ENCODE results near the gene GALNT8.
A peak's percentile ranks its signal among the peaks of the same experiment; 100 is the strongest.
"Not testable (repeated sequence)": the region's sequence is repeated elsewhere in the genome, so short reads cannot be mapped to it uniquely, and the experiment has no call there.

GALNT8 gene

DNA sequence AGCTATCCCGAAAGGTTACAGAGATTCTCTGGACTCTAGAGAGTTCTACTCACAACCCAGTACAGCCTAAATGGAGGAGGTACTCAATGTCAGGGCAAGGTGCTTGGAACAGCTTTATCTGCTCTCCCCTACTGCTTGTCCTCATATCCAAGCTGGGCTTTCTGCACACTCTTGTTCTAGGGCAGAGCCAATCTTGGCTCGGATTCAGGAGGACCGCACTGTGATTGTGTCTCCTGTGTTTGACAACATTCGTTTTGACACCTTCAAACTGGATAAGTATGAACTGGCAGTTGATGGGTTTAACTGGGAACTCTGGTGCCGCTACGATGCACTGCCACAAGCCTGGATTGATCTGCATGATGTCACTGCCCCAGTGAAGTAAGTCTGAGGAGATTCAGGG, 25.0 kb downstream of the GALNT8 start:
- no peak for DNase-seq

DNA sequence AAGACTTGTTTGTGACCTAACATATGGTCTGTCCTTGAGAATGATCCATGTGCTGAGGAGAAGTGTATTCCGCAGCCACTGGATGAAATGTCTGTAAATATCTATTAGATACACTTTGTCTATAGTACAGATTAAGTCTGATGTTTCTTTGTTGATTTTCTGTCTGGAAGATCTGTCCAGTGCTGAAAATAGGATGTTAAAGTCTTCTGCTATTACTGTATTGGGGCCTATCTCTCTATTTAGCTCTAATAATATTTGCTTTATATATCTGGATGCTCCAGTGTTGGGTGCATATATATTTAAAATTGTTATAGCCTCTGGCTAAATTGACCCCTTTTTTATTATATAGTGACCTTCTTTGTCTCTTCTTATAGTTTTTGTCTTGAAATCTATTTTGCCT, 31.5 kb downstream of the GALNT8 start:
- DNase-seq, result not testable (repeated sequence)

- no peak for DNase-seq
Observed at GRCh38 chr12:4762773-4763172, 42.6 kb downstream of the GALNT8 start.

- DNase-seq, result peak; percentile 42
Observed at GRCh38 chr12:4763549-4763948, 43.3 kb downstream of the GALNT8 start.

- no peak for DNase-seq
Observed at GRCh38 chr12:4766445-4766844, 46.2 kb downstream of the GALNT8 start.

DNA sequence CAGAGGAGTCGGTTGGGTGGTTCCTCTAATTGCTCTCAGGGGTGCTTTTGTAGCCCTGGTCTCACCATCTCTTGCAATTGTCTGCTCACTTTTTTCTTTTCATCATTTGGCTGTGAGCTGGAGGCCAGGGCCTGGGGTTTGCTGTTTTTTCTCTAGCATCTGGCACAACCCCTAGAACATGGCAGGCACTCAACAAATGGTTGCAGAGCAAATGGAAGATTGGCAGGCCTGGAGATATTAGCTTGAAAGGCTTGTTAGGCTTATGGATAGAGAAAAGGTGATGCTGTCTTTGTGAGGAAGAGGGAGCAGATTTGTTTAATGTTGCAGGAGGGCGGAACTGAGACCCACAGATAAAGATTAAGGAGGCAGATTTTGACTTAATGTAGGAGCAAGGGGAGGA, 47.0 kb downstream of the GALNT8 start:
- DNase-seq, result no peak

DNA sequence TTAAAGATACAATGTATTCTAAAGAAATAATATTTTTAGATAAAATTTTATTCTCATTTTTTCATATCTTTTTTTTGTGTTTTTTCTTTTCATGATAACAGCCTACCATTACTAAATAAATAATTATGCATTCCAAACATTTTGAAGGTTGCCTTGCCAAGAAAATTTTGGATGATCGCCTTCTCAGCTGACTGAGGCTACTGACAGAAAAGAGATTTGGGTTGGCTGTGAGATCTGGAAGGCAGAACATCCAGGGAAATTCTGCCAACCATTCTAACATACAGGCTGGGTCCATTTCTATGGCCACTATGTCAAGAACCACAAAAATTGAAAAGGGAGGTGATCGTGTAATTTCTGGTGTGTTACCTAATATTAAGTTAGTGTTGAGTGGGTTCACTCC, 48.1 kb downstream of the GALNT8 start:
- DNase-seq, result no peak

- DNase-seq, result no peak
Observed at GRCh38 chr12:4769073-4769472, 48.9 kb downstream of the GALNT8 start.

- DNase-seq, result no peak
Observed at GRCh38 chr12:4771172-4771959, 51.2 kb downstream of the GALNT8 start.

DNA sequence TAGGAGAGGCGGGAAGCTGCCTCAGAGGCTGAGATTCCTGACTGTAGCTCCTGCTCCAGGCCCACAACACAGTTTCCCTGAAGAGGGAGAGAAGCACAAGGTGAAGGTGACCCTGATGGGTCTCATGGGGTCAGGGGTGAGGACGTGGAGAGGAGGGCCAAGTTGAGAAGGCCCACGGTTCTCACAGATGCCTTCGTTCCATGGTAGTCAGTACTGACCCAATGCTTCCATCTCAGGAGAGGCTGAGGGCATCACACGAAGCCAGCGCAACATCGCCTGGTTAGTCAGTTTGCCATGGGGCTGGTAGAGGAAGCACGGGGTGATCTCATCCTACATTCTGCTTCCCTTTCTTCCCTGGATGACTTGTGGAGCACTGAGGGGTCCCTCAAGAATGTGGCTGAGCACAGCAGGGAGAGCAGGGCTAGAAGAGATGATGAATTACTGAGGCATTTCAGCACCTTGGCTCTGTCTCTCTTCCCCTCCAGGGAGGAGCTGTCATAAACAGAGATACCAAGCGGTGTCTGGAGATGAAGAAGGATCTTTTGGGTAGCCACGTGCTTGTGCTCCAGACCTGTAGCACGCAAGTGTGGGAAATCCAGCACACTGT, 51.9 kb downstream of the GALNT8 start:
- DNase-seq, result no peak

DNA sequence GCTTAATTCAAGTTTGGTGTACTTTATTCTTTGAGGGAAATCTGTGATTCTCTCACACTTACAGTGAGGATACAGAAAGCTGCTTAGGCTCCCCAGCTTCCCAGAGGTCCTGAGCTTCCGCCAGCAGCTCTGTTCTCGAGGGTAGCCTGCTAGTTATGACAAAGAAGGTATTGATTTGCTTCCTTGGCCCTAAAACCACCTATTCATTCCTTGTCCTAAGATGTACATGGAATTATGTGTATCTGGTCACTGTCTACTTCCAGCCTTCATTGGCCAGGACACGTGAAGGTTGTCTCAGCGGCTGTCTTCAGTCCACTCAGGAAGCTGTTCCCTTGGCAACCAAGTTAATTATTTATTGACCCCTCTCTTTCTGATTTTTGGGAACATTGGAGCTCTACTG, 55.7 kb downstream of the GALNT8 start:
- no peak for DNase-seq

DNA sequence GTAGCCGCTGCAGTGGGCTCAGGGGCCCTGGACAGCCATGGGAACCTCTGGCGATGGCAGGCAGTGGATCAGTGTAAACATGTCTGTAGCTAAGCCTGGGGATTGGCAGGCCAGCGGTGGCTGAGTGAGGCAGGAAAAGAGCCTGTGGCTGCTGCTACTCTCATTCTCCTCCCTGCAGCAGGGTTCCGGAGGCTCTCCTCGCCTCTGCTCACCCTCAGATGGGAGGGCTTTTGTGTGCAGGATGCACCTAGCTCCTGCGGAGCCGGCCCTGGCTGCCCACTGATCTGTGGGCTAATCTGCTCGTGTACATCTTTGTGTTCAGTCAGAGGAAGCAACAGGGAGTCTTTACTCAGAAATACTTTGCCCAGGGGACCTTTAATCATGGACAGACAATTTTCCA, 59.5 kb downstream of the GALNT8 start:
- no peak for DNase-seq

DNA sequence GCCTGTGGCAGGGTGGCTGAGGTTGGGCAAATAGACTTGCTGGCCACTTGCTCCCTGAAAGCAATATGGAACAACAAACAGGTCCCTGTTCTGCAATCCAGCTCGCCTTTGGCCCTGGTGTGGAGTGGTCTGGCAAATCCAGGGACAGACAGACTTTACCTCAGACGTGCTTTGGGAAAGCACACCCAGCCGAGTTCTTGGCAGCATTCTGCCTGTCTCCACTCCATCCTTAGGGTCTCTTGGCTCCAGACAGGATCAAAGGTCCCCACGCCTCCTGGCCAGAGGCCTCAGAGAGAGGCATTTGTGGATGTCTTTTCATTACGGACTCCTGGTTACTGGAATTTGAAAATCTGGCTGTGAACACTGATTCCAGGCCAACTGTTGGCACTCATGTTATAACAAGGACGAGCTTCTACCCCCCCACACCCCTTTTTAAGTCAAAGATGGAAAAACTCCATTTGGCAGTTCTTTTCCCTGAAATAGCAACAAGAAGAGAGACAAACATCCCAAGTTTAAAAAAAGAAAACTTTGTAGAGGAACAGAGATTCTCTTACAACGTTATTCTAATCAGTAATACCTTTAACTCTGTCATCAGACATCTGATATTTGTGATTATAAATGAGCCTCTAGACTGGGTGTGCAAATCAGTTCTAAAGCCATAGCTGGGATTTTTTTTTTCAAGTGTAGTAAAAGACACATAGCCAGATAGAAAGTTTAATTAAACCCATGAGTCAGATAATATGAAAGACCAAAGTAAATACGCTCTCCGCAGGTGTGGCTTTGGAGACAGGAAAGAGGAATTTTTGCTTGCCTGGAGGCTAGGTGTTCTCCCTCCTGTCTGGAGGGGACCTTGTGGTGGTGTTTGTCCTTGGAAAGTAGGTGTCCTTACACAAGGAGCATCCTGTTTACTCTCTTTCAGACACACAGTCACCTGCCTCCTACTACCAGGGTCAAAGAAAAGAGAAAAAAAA, 60.7 kb downstream of the GALNT8 start:
- no peak for DNase-seq

GRCh38 chr12:4784404-4785054, 64.3 kb downstream of the GALNT8 start:
- DNase-seq, result no peak

- no peak for DNase-seq
Observed at GRCh38 chr12:4786795-4787194, 66.6 kb downstream of the GALNT8 start.

GRCh38 chr12:4787965-4788364, 67.8 kb downstream of the GALNT8 start:
- no peak for DNase-seq

DNA sequence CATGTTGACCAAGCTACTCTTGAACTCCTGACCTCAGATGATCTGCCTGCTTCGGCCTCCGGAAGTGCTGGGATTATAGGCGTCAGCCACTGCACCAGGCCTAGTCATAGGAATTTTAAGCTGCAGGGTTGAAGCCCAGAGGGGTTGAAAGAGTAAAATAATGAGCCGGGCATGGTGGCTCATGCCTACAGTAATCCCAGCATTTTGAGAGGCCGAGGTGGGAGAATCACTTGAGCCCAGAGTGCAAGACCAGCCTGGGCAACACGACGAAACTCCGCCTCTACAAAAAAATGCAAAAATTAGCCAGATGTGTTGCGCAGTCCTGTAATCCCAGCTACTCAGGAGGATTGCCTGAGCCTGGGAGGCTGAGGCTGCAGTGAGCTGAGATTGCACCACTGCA, 69.6 kb downstream of the GALNT8 start:
- no peak for DNase-seq

GRCh38 chr12:4791497-4791896, 71.3 kb downstream of the GALNT8 start:
- no peak for DNase-seq

DNA sequence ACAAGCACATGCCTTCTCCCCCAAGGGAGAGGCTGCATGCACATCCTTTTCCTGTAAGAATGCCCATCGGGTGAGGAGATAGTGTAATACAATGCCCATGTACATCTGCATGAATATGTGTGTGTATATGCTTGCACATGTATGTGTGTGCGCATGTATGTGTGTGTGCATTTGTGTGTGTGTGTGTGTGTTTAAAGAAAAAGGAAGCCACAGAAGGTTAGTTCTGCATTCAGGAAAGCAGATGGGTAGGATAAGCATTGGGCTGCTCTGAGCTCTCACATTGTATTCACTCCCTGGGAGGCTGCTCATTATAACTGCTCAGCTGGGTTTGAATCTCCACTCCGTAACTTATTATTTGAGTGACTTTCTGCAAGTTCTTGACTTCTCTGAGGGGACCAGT, 74.3 kb downstream of the GALNT8 start:
- no peak for DNase-seq

- DNase-seq, result no peak
Observed at GRCh38 chr12:4796216-4796615, 76.0 kb downstream of the GALNT8 start.

DNA sequence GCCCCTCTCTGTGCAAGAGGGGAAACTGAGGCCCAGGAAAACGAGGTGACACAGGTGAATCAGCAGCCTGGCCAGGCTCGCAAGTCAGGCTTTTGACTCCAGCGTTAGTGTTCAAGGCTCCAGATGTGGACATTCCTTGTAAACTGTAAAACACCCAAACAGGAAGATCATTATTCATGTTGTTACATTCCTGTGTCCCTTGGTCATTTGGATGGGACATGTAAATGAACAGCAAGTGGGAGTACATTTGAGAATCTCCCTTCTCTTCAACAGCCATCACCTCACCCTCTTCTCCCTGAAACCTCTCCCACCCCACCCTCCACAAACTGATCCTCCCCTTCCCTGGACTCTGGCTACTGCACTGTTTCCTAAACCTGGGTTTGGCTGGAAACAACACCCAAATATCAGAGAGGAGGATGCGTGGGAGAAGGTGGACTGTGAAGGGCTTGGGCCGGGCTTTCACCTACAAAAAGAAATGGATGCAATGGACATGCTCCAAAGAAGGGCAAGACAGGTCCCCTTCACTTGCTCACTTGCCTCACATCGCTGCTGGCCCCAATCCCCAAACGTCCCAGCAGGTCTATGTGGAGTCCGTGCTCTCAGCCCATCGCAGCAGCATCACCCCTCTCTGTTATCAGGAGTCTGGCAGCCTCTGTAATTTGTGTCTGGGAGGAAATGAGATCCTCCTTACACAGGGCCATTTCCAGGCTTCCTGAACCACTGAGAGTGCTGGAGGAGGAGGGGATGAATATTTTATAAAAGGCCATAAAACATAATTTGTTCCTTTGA, 76.7 kb downstream of the GALNT8 start:
- DNase-seq, result no peak

- no peak for DNase-seq
Observed at GRCh38 chr12:4800555-4800954, 80.4 kb downstream of the GALNT8 start.
